Fibroblast of lung (primary cell): ENCODE measurements around the gene ZSWIM5. TPM values are rescaled to one million over a fixed set of nuclear protein-coding genes. Genes with fewer than 3 reads are reported as not detected.
"Not testable (repeated sequence)": the region's sequence is repeated elsewhere in the genome, so short reads cannot be mapped to it uniquely, and the experiment has no call there.

Experiments
- DNase-seq, 2 donors: peaks; one replicate each; pipeline versions ENCODE4 v3.0.0 to v3.0.0-alpha.2; 2010; ENCODE audit warnings: low read depth in 2 of 2
- H2AFZ ChIP-seq: 2 replicates; pipeline ENCODE4 v1.5.1; 2012; ENCODE audit warnings: low read length, control low read depth, inconsistent platforms
- H3K27ac ChIP-seq: 2 replicates; pipeline ENCODE4 v1.5.1; 2011; ENCODE audit warnings: low read length, control low read depth; ENCODE audit not compliant: insufficient read depth
- H3K27me3 ChIP-seq: 2 replicates; pipeline ENCODE4 v1.5.1; 2011; ENCODE audit warnings: mild to moderate bottlenecking, low read length; ENCODE audit not compliant: control insufficient read depth, insufficient read depth
- H3K36me3 ChIP-seq: 2 replicates; pipeline ENCODE4 v1.5.1; 2011; ENCODE audit warnings: low read length; ENCODE audit not compliant: control insufficient read depth, insufficient read depth
- H3K4me1 ChIP-seq: 2 replicates; pipeline ENCODE4 v1.5.1; 2011; ENCODE audit warnings: low read length; ENCODE audit not compliant: control insufficient read depth, insufficient read depth; ENCODE audit errors: extremely low read depth
- H3K4me2 ChIP-seq: 2 replicates; pipeline ENCODE4 v1.5.1; 2011; ENCODE audit warnings: low read length, control low read depth; ENCODE audit not compliant: insufficient read depth; ENCODE audit errors: extremely low read depth
- H3K4me3 ChIP-seq, 4 experiments: fragments of 200-600 bp in 1 of 4; sonication (generic) in 1 of 4; replicated peaks in 1 of 4; 2 replicates each; pipeline ENCODE4 v1.5.1; 2011 to 2016; ENCODE audit warnings: low read length in 4 of 4, low read depth in 3 of 4, mild to moderate bottlenecking in 3 of 4, control low read depth in 2 of 4, inconsistent platforms in 1 of 4, mixed read lengths in 1 of 4; ENCODE audit not compliant: insufficient read depth in 1 of 4; ENCODE audit errors: control extremely low read depth in 1 of 4
- H3K79me2 ChIP-seq: 2 replicates; pipeline ENCODE4 v1.5.1; 2012; ENCODE audit warnings: mild to moderate bottlenecking, low read length, inconsistent platforms; ENCODE audit not compliant: control insufficient read depth, insufficient read depth
- H3K9ac ChIP-seq: 2 replicates; pipeline ENCODE4 v1.5.1; 2011; ENCODE audit warnings: mild to moderate bottlenecking, low read length, control low read depth; ENCODE audit not compliant: insufficient read depth
- H3K9me3 ChIP-seq: 2 replicates; pipeline ENCODE4 v1.5.1; 2012; ENCODE audit warnings: low read depth, low read length; ENCODE audit not compliant: control insufficient read depth, insufficient read depth
- H4K20me1 ChIP-seq: 2 replicates; pipeline ENCODE4 v1.5.1; 2011; ENCODE audit warnings: low read length; ENCODE audit not compliant: control insufficient read depth, insufficient read depth; ENCODE audit errors: extremely low read depth
- EZH2 ChIP-seq: IDR thresholded peaks from 2 replicates; pipeline ENCODE4 v1.5.1; 2012; ENCODE audit warnings: low read length, control low read depth, mild to moderate bottlenecking; ENCODE audit errors: missing control alignments
- polyA plus RNA-seq, 2 donors: library from polyadenylated mRNA; depleted of rRNA in 1 of 2; stranded (reverse) in 1 of 2; unstranded in 1 of 2; fragments of >200 nt; gene quantifications; 2 replicates each; pipeline ENCODE4 v1.2.1, GENCODE V29; 2011 to 2012; ENCODE audit warnings: missing spikeins in 1 of 2
- total RNA-seq: library from RNA; depleted of rRNA; stranded (reverse); fragments of >200 nt; gene quantifications from 2 replicates; pipeline ENCODE4 v1.2.1, GENCODE V29; 2014
- TF ChIP-seq, protein P1 (sequence below), 2 donors: IDR thresholded peaks in 1 of 2; conservative IDR thresholded peaks in 1 of 2; 1 replicate in 1 of 2; 2 replicates in 1 of 2; pipeline ENCODE4 v1.5.1; 2011 to 2012; ENCODE audit warnings: low read length in 2 of 2, control low read depth in 1 of 2, inconsistent platforms in 1 of 2, low read depth in 1 of 2, mild to moderate bottlenecking in 1 of 2

ZSWIM5 gene
- total and polyA plus RNA-seq, 2 donors (not counting 1 experiment from before 2014, with no cell fraction given) = 0.73 to 0.99 TPM

DNA sequence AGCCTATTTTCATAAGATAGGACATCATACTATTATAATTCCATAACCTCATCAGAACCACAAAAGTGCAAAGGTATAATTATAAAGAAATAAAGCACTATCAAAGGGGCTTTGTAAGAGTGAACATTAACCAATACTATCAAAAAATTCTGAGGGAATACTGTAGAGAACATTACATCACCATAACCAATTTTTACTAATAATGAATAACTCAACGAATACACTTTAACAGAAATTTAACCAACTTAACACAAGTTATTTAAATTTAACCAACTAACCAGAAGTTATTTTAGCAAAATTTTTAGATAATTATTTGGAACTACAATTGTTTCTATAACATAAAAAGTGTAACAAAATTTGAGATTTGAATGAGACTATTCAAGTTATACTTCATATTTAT, 34.8 kb downstream of the ZSWIM5 start:
- Histone ChIP-seq H3K4me3 (no peak overlapping the region), H3K9me3 (no peaks in the 10 kb centered on the region), H3K36me3 (no peaks in the 10 kb centered on the region), H3K4me2 (no peak overlapping the region), H2AFZ (no peak overlapping the region), H3K9ac (no peak overlapping the region), H3K27ac (no peak overlapping the region), H4K20me1 (no peaks in the 10 kb centered on the region), H3K79me2 (no peaks in the 10 kb centered on the region), H3K4me1 (no peaks in the 10 kb centered on the region), H3K27me3 (no peaks in the 10 kb centered on the region)
- DNase-seq = no peak
- TF ChIP-seq, protein P1, sequence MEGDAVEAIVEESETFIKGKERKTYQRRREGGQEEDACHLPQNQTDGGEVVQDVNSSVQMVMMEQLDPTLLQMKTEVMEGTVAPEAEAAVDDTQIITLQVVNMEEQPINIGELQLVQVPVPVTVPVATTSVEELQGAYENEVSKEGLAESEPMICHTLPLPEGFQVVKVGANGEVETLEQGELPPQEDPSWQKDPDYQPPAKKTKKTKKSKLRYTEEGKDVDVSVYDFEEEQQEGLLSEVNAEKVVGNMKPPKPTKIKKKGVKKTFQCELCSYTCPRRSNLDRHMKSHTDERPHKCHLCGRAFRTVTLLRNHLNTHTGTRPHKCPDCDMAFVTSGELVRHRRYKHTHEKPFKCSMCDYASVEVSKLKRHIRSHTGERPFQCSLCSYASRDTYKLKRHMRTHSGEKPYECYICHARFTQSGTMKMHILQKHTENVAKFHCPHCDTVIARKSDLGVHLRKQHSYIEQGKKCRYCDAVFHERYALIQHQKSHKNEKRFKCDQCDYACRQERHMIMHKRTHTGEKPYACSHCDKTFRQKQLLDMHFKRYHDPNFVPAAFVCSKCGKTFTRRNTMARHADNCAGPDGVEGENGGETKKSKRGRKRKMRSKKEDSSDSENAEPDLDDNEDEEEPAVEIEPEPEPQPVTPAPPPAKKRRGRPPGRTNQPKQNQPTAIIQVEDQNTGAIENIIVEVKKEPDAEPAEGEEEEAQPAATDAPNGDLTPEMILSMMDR (conservative IDR thresholded peaks at IDR 0.05 in 1 of 2, IDR thresholded peaks at IDR 0.05 in 1 of 2; ENCODE audit: low read depth in 1 of 2, low read length in 2 of 2) = no peak
- no peak for TF ChIP-seq EZH2

- no peak overlapping the region for H3K9ac ChIP-seq
- no peak for TF ChIP-seq EZH2
- TF ChIP-seq, protein P1 (conservative IDR thresholded peaks at IDR 0.05 in 1 of 2, IDR thresholded peaks at IDR 0.05 in 1 of 2; ENCODE audit: low read depth in 1 of 2, low read length in 2 of 2) = no peak
- H4K20me1 ChIP-seq = no peaks in the 10 kb centered on the region
- no peaks in the 10 kb centered on the region for H3K27me3 ChIP-seq
- no peak for DNase-seq
- no peak overlapping the region for H3K27ac ChIP-seq
- H3K4me2 ChIP-seq = no peak overlapping the region
- H3K36me3 ChIP-seq = no peaks in the 10 kb centered on the region
- H3K4me1 ChIP-seq = no peaks in the 10 kb centered on the region
- H3K79me2 ChIP-seq = no peaks in the 10 kb centered on the region
- H3K4me3 ChIP-seq = no peak overlapping the region
- no peaks in the 10 kb centered on the region for H3K9me3 ChIP-seq
- no peak overlapping the region for H2AFZ ChIP-seq
These were observed 36.2 kb downstream of the ZSWIM5 start for GRCh38 chr1:45170151-45170742.

- not testable (repeated sequence) for H3K27ac ChIP-seq, H3K9me3 ChIP-seq, H3K4me2 ChIP-seq, H3K79me2 ChIP-seq, H2AFZ ChIP-seq, H3K36me3 ChIP-seq, H3K4me1 ChIP-seq, DNase-seq, H3K9ac ChIP-seq, H3K4me3 ChIP-seq, H4K20me1 ChIP-seq, H3K27me3 ChIP-seq
These were observed 38.5 kb downstream of the ZSWIM5 start for GRCh38 chr1:45167947-45168346.

GRCh38 chr1:45164307-45164706, 42.1 kb downstream of the ZSWIM5 start:
- H3K4me3 ChIP-seq, H3K4me1 ChIP-seq, H3K27ac ChIP-seq, H3K9ac ChIP-seq, H3K79me2 ChIP-seq, H3K4me2 ChIP-seq, H3K27me3 ChIP-seq, DNase-seq, H3K36me3 ChIP-seq, H3K9me3 ChIP-seq, H2AFZ ChIP-seq, H4K20me1 ChIP-seq: not testable (repeated sequence)

- not testable (repeated sequence) for H3K4me2 ChIP-seq, H3K4me3 ChIP-seq, DNase-seq
These were observed 43.3 kb downstream of the ZSWIM5 start for GRCh38 chr1:45163111-45163510.

More at GRCh38 chr1:45163111-45163510, 43.3 kb downstream of the ZSWIM5 start:
- H4K20me1 ChIP-seq, H3K27me3 ChIP-seq, H3K9me3 ChIP-seq, H3K9ac ChIP-seq, H3K4me1 ChIP-seq, H3K27ac ChIP-seq, H2AFZ ChIP-seq, H3K36me3 ChIP-seq, H3K79me2 ChIP-seq: not testable (repeated sequence)
